Neural cell (in vitro differentiated cells): ENCODE results near the gene SLC5A9.

ENCODE experiments used
- CTCF ChIP-seq: fragments of 450-650 bp; IDR thresholded peaks from 2 replicates; pipeline ENCODE4 v1.5.1; 2014; ENCODE audit warnings: antibody characterized with exemption, mild to moderate bottlenecking, moderate library complexity; ENCODE audit not compliant: poor library complexity, severe bottlenecking
- EP300 ChIP-seq: fragments of 450-650 bp; conservative IDR thresholded peaks from 2 replicates; pipeline ENCODE4 v1.6.1; 2014; ENCODE audit warnings: antibody characterized with exemption, mild to moderate bottlenecking, moderate library complexity; ENCODE audit not compliant: poor library complexity, severe bottlenecking
- POLR2AphosphoS5 ChIP-seq: IDR thresholded peaks from 2 replicates; pipeline ENCODE4 v1.6.1; 2012
- REST ChIP-seq: IDR thresholded peaks from 2 replicates; pipeline ENCODE4 v1.6.1; 2012; ENCODE audit warnings: borderline replicate concordance
- TAF1 ChIP-seq: IDR thresholded peaks from 2 replicates; pipeline ENCODE4 v1.6.1; 2012; ENCODE audit warnings: low read depth

- TF ChIP-seq TAF1 (no peak), CTCF (no peak), EP300 (no peak), REST (no peak), POLR2AphosphoS5 (no peak)
These were observed 28.1 kb downstream of the SLC5A9 start for GRCh38 chr1:48250572-48250971.
